Fibroblast of lung (primary cell): Measurements from ENCODE around the gene FAM162A. TPM values are rescaled to one million over a fixed set of nuclear protein-coding genes. Genes with fewer than 3 reads are reported as not detected.

ENCODE experiments used
- DNase-seq, 2 donors: peaks; one replicate each; pipeline versions ENCODE4 v3.0.0 to v3.0.0-alpha.2; 2010; ENCODE audit warnings: low read depth in 2 of 2
- H2AFZ ChIP-seq: 2 replicates; pipeline ENCODE4 v1.5.1; 2012; ENCODE audit warnings: low read length, control low read depth, inconsistent platforms
- H3K27ac ChIP-seq: 2 replicates; pipeline ENCODE4 v1.5.1; 2011; ENCODE audit warnings: low read length, control low read depth; ENCODE audit not compliant: insufficient read depth
- H3K27me3 ChIP-seq: 2 replicates; pipeline ENCODE4 v1.5.1; 2011; ENCODE audit warnings: mild to moderate bottlenecking, low read length; ENCODE audit not compliant: control insufficient read depth, insufficient read depth
- H3K36me3 ChIP-seq: 2 replicates; pipeline ENCODE4 v1.5.1; 2011; ENCODE audit warnings: low read length; ENCODE audit not compliant: control insufficient read depth, insufficient read depth
- H3K4me1 ChIP-seq: 2 replicates; pipeline ENCODE4 v1.5.1; 2011; ENCODE audit warnings: low read length; ENCODE audit not compliant: control insufficient read depth, insufficient read depth; ENCODE audit errors: extremely low read depth
- H3K4me2 ChIP-seq: 2 replicates; pipeline ENCODE4 v1.5.1; 2011; ENCODE audit warnings: low read length, control low read depth; ENCODE audit not compliant: insufficient read depth; ENCODE audit errors: extremely low read depth
- H3K4me3 ChIP-seq, 4 experiments: fragments of 200-600 bp in 1 of 4; sonication (generic) in 1 of 4; replicated peaks in 1 of 4; 2 replicates each; pipeline ENCODE4 v1.5.1; 2011 to 2016; ENCODE audit warnings: low read length in 4 of 4, low read depth in 3 of 4, mild to moderate bottlenecking in 3 of 4, control low read depth in 2 of 4, inconsistent platforms in 1 of 4, mixed read lengths in 1 of 4; ENCODE audit not compliant: insufficient read depth in 1 of 4; ENCODE audit errors: control extremely low read depth in 1 of 4
- H3K79me2 ChIP-seq: 2 replicates; pipeline ENCODE4 v1.5.1; 2012; ENCODE audit warnings: mild to moderate bottlenecking, low read length, inconsistent platforms; ENCODE audit not compliant: control insufficient read depth, insufficient read depth
- H3K9ac ChIP-seq: 2 replicates; pipeline ENCODE4 v1.5.1; 2011; ENCODE audit warnings: mild to moderate bottlenecking, low read length, control low read depth; ENCODE audit not compliant: insufficient read depth
- H3K9me3 ChIP-seq: 2 replicates; pipeline ENCODE4 v1.5.1; 2012; ENCODE audit warnings: low read depth, low read length; ENCODE audit not compliant: control insufficient read depth, insufficient read depth
- H4K20me1 ChIP-seq: 2 replicates; pipeline ENCODE4 v1.5.1; 2011; ENCODE audit warnings: low read length; ENCODE audit not compliant: control insufficient read depth, insufficient read depth; ENCODE audit errors: extremely low read depth
- CTCF ChIP-seq, 2 donors: IDR thresholded peaks in 1 of 2; conservative IDR thresholded peaks in 1 of 2; 1 replicate in 1 of 2; 2 replicates in 1 of 2; pipeline ENCODE4 v1.5.1; 2011 to 2012; ENCODE audit warnings: low read length in 2 of 2, control low read depth in 1 of 2, inconsistent platforms in 1 of 2, low read depth in 1 of 2, mild to moderate bottlenecking in 1 of 2
- EZH2 ChIP-seq: IDR thresholded peaks from 2 replicates; pipeline ENCODE4 v1.5.1; 2012; ENCODE audit warnings: low read length, control low read depth, mild to moderate bottlenecking; ENCODE audit errors: missing control alignments
- polyA plus RNA-seq, 2 donors: library from polyadenylated mRNA; depleted of rRNA in 1 of 2; stranded (reverse) in 1 of 2; unstranded in 1 of 2; fragments of >200 nt; gene quantifications; 2 replicates each; pipeline ENCODE4 v1.2.1, GENCODE V29; 2011 to 2012; ENCODE audit warnings: missing spikeins in 1 of 2
- total RNA-seq: library from RNA; depleted of rRNA; stranded (reverse); fragments of >200 nt; gene quantifications from 2 replicates; pipeline ENCODE4 v1.2.1, GENCODE V29; 2014

Gene FAM162A
- total and polyA plus RNA-seq, 2 donors (not counting 1 experiment from before 2014, with no cell fraction given): 16.7 to 47.6 TPM

- H3K4me3 ChIP-seq: peak within 1 kb of the TSS; percentile 65 to 100 (median 84)
- DNase-seq: peak; percentile 94 to 98
- H3K9me3 ChIP-seq: no peaks in the 10 kb centered on the region
- H3K4me1 ChIP-seq: peaks cover 3% of the 10 kb centered on the region
- H3K9ac ChIP-seq: peak within 1 kb of the TSS; percentile 65
- H4K20me1 ChIP-seq: no peaks in the 10 kb centered on the region
- peaks cover 28% of the 10 kb centered on the region for H3K79me2 ChIP-seq
- H3K27ac ChIP-seq: peak within 1 kb of the TSS; percentile 92
- H3K4me2 ChIP-seq: peak within 1 kb of the TSS; percentile 98
- peak within 1 kb of the TSS; percentile 96 for H2AFZ ChIP-seq
- TF ChIP-seq EZH2: no peak
- TF ChIP-seq CTCF (conservative IDR thresholded peaks at IDR 0.05 in 1 of 2, IDR thresholded peaks at IDR 0.05 in 1 of 2; ENCODE audit: low read depth in 1 of 2, low read length in 2 of 2): peak in 1 of 2 donors; percentile 14
- no peaks in the 10 kb centered on the region for H3K36me3 ChIP-seq
- H3K27me3 ChIP-seq: no peaks in the 10 kb centered on the region
Measured at GRCh38 chr3:122415762-122416654, 32.0 kb downstream of the FAM162A start, which contains the start of gene WDR5B. TSS of gene WDR5B (minus strand) at chr3:122416062. CDS start at chr3:122415528, 534 bp downstream.

- peaks cover 28% of the 10 kb centered on the region for H3K79me2 ChIP-seq
- peak; percentile 13 to 17 for DNase-seq
- H2AFZ ChIP-seq: no peak overlapping the region
Measured at GRCh38 chr3:122416966-122417365, 33.0 kb downstream of the FAM162A start.

More at GRCh38 chr3:122416966-122417365, 33.0 kb downstream of the FAM162A start:
- Histone ChIP-seq H3K4me3 (peak overlapping the region; percentile 65 to 100 (median 84)), H3K4me2 (peak overlapping the region; percentile 85), H4K20me1 (no peaks in the 10 kb centered on the region), H3K4me1 (peaks cover 3% of the 10 kb centered on the region), H3K9ac (no peak overlapping the region), H3K27ac (peak overlapping the region; percentile 92), H3K27me3 (no peaks in the 10 kb centered on the region), H3K9me3 (no peaks in the 10 kb centered on the region), H3K36me3 (peaks cover under 1% of the 10 kb centered on the region)
- TF ChIP-seq CTCF (conservative IDR thresholded peaks at IDR 0.05 in 1 of 2, IDR thresholded peaks at IDR 0.05 in 1 of 2; ENCODE audit: low read depth in 1 of 2, low read length in 2 of 2) (no peak), EZH2 (no peak)
